RPMI7951 (cell line): ENCODE measurements around the gene ITGA3. TPM values are rescaled to one million over a fixed set of nuclear protein-coding genes. Genes with fewer than 3 reads are reported as not detected.

Source experiments
- DNase-seq: peaks from one replicate; pipeline ENCODE4 v3.0.0-alpha.2; 2012; ENCODE audit warnings: low read depth
- total RNA-seq: library from RNA; depleted of rRNA; stranded (reverse); fragments of >200 nt; shearing (Covaris generic); gene quantifications from 2 replicates; pipeline ENCODE4 v1.2.3, GENCODE V29; 2014

Gene ITGA3
- total RNA-seq, 1 experiment from 2014 or later = 213 TPM

DNA sequence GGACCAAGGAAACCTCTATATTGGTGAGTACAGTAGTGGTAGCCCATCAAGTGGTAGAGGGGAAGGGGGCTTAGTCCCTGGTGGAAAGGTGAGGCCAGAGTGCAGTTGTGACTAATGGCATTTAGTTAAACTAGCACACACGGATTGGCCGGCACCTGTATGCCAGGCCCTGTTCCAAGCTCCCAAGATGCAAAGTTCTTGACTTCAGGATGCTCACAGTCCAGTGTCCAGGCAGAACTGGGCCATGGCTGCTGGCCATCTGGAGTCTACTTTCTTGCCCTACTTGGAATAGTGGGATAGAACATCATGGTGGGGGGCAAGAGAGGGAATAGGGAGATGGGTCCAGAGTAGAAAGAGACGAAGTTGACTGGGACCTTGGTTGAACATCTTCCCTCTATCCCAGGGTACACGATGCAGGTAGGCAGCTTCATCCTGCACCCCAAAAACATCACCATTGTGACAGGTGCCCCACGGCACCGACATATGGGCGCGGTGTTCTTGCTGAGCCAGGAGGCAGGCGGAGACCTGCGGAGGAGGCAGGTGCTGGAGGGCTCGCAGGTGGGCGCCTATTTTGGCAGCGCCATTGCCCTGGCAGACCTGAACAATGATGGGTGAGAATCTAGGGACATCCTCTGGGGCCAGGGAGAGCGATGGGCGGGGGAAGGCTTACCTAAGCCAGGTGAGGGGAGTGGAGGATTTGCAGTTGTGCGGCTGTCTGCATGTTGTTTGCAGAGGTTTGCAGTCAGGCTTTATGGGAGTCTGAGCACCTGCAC lies 15.2 kb downstream of the ITGA3 start:
- DNase-seq = no peak

DNA sequence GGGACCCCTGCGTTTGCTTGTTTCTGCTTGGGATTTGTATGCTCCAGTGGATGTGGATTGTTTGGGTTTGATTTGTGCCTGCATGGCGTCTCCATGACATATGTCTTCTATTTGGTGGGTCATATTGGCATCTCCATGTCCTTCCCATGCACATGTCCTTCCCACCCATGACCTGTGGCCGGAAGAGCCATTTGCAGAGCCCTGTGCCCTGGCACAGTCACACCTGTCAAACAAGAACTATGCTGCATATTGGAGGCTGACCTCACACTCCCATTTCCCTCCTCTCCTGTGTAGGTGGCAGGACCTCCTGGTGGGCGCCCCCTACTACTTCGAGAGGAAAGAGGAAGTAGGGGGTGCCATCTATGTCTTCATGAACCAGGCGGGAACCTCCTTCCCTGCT lies 15.8 kb downstream of the ITGA3 start:
- no peak for DNase-seq

DNA sequence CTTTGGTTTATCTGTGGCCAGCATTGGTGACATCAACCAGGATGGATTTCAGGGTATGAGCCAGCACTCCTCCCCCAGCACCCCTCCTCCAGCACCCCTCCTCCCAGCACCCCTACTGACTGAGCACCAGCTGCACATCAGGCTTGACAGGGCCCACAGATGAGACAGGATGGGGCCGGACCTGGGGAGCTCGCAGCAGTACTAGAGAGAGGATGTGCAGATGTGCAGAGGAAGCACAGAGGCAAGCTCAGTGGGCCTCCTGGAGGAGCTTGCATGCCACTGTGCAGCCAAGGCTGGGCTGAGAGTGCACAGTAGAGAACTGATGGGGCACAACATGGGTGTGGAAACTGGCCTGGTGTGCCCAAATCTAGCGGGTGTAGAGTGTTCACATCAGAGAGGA lies 16.2 kb downstream of the ITGA3 start:
- DNase-seq = no peak

DNA sequence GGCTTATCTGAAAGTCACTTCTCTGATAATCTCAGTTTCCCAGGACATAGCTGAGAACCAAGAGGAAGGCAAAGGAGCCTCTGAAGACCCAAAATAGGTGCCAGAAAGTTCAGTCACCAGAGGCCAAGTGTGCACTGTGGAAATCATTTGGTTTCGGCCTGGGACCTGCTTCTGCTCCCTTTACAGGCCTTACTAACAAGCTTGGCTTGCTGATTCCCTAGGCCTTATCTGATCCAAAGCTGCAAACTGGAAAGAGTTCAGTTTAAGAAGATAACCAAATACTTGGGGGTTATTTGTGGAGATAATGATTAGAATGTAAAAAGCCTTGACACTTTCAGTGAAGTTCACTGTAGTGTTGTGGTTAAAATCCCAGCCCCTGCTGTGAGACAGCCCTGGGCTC lies 17.0 kb downstream of the ITGA3 start:
- DNase-seq = no peak

DNA sequence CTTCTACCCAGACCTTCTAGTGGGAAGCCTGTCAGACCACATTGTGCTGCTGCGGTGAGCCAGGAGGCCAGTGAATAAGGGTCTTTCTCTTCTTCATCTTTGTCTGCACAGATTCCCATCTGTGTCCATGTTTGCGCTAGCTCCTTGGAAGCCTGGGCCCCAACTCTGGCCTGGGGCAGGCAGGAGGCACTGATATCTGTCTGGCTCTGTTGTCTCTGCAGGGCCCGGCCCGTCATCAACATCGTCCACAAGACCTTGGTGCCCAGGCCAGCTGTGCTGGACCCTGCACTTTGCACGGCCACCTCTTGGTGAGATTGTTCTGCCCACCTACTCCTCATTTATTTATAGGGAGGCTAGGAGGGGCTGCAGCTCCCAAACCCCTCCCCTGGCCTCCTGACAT lies 18.3 kb downstream of the ITGA3 start:
- no peak for DNase-seq

DNA sequence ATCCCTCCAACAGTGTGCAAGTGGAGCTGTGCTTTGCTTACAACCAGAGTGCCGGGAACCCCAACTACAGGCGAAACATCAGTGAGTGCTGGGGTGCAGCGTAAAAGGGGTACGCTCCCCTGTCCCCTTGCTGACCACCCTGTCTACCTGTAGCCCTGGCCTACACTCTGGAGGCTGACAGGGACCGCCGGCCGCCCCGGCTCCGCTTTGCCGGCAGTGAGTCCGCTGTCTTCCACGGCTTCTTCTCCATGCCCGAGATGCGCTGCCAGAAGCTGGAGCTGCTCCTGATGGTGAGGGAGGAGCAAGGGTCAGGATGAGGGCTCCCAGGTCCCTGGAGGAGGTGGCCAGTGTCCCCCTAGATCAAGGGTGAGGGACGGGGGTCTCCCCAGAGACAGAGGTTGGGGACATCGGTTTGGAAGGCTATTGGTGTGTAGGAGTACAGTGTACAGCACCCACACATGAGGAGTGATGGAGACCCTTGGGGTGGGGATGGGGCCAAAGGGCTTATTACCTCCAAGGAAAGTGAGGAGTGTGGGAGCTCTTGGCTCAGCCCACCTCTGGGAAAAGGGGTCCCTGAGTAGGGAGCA lies 19.6 kb downstream of the ITGA3 start:
- DNase-seq = no peak

DNA sequence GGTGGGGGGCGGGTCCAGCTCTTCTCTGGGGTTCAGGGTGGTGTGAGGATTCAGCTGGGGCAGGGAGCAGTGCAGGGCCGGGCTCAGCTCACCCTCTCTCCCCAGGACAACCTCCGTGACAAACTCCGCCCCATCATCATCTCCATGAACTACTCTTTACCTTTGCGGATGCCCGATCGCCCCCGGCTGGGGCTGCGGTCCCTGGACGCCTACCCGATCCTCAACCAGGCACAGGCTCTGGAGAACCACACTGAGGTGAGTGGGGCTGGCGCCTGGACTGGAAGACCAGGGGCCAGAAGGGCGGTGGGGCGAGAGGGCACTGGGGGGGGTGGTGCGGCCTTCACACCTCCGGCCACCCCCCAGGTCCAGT lies 20.3 kb downstream of the ITGA3 start:
- no peak for DNase-seq

DNA sequence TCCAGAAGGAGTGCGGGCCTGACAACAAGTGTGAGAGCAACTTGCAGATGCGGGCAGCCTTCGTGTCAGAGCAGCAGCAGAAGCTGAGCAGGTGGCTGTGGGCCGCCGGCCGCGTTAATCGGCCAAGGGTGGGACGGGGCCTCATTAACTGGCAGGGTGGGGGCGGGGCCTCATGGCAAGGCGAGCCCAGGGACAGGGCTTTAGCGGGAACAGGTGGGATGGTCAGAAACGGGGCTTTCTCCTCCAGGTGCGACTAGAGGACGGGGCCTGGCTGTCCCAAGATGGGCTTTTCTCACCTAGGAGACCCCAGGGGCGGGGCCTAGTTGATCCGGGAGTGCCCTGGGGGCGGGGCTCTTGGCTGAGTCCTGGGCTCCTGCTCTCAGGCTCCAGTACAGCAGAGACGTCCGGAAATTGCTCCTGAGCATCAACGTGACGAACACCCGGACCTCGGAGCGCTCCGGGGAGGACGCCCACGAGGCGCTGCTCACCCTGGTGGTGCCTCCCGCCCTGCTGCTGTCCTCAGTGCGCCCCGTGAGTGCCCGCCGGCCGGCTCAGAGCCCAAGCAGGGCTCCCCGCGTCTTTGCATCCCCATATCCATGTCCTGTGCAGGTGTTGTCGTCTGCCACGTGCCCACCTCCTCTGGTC lies 20.8 kb downstream of the ITGA3 start:
- no peak for DNase-seq

DNA sequence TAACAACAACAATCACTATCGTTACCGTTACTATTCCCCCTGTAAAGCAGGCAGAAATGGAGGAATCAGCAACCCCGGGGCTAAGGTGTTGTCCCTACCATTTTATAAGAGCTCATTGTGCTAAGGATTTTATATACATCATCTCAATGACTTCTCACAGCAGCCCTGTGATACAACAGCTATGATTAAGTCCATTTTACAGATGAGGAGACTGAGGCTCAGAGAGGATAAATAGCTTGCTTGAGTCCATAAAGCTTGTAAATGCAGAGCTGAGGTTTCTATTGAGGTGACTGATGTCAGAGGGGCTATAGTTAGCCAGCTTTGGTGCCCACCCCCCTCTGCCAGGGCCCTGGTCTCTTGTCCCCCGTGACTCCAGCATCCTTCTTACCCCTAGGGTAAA lies 22.5 kb downstream of the ITGA3 start:
- DNase-seq = no peak

DNA sequence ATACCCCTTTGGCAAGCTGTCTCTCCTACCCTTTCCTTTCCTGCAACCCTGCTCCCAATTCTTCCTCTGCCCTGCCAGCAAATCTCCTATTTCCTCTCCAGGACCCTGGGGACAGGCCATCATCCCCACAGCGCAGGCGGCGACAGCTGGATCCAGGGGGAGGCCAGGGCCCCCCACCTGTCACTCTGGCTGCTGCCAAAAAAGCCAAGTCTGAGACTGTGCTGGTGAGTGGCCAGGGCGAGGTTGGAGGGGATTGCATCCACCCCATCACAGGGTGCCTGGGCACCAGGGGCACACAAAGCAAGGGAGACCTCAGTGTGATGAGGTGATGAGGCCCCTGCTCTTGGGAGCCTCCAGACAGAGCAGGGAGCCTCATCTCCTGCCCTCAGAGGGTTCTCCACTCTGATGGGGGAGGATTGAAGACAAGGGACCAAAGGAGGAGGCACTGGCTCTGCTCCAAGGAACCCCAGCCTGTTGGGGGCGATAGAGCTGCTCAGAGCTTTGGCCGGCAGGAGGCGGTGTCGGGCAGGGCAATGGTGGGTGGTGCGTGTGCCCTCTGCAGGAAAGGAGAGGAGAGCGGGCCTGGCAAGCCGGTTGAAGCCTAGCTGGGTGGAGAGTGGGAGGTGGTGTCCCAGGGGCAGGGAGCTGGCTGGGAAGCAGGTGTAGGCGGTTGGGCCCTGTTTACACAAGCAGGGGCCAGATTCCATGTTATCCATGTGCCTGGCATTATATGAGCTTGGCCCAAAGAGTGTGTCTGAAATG lies 23.6 kb downstream of the ITGA3 start:
- no peak for DNase-seq

DNA sequence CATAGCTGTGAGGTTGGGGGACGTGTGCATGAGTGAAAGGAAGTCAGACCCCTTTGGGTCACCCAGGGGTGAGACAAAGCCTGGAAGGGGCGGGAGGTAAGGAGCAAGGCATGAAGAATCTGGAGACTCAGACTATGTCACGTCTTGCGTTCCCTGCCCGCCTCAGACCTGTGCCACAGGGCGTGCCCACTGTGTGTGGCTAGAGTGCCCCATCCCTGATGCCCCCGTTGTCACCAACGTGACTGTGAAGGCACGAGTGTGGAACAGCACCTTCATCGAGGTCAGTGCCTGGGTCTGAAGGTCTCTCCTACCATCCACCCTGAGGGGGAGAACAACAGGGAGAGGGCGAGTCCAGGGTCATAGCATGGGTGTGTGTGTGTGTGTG lies 24.2 kb downstream of the ITGA3 start:
- DNase-seq = no peak

DNA sequence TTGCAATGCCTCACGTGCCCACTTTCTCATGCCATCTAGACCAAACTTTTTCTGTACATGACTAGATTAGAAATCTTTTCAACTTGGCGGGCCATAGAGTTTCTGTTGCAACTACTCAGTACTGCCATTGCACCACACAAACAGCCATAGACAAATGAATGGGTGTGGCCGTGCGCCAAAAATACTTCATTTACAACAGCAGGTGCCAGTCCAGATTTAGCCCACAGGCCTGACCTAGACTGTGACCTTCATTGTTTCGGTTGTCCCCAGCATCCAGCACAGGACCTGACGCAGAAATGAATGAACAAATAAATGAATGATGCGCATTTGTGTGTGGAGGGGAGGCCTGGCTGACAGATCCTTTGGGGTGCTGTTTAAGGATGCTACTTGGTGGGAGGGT lies 24.9 kb downstream of the ITGA3 start:
- DNase-seq = no peak

DNA sequence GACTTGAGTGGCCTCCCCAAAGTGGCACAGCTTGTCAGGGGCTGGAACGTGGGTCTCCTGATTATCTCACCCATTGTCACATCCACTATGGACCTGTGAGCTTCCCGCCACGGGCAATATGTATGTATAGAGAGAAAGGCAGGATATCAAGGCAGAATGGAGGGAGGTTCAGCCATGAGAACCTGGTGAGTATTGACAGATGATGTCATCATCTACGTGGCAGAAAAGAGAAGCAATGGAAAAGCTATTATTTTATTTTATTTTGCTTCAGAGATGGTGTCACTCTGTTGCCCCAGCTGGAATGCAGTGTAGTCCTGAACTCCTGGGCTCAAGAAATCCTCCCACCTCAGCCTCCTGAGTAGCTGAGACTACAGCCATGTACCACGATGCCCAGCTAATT lies 25.8 kb downstream of the ITGA3 start:
- no peak for DNase-seq

DNA sequence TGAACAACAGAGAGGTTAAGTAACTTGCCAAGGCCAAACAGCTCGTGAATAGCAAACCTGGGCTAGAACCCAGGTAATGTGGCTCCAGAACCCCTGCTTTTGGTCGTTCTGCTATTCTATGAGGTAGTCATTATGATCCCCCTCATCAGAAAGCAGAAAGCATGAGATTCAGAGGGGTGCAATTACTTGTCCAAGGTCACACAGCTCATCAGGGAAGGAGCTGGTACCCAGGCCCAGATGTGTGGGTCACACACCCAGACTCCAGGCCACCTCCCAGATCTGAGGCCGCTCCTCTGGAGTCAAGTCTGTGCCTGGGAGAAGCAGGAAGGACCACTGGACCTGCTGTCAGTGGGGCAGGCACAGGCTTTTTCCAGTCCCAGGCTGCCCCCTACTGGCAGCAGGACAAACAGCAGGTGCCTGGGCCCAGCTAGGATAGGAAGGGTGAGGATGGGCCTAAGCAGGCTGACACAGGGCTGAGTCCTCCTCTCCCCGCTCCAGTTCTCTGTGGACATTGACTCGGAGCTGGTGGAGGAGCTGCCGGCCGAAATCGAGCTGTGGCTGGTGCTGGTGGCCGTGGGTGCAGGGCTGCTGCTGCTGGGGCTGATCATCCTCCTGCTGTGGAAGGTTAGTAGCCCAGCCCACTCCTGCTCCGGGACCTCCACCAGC lies 31.5 kb downstream of the ITGA3 start:
- peak; percentile 61 for DNase-seq

DNA sequence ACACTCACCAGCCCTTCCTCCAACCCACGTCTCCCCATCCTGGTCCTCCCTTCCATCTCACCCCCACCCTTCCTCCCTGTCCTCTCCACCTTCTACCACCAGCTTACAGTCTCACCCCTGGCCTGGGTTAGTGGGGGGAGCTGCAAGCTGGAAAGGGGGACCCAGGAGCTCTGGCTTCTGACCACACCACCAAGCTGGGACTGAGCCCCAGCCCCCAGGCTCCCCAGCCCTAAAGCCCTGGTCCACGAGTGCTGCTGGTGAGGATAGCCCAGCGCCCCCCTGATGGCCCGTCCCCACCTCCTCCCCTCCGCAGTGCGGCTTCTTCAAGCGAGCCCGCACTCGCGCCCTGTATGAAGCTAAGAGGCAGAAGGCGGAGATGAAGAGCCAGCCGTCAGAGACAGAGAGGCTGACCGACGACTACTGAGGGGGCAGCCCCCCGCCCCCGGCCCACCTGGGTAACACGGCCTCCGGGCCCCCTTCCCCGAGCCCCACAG lies 32.0 kb downstream of the ITGA3 start:
- no peak for DNase-seq

DNA sequence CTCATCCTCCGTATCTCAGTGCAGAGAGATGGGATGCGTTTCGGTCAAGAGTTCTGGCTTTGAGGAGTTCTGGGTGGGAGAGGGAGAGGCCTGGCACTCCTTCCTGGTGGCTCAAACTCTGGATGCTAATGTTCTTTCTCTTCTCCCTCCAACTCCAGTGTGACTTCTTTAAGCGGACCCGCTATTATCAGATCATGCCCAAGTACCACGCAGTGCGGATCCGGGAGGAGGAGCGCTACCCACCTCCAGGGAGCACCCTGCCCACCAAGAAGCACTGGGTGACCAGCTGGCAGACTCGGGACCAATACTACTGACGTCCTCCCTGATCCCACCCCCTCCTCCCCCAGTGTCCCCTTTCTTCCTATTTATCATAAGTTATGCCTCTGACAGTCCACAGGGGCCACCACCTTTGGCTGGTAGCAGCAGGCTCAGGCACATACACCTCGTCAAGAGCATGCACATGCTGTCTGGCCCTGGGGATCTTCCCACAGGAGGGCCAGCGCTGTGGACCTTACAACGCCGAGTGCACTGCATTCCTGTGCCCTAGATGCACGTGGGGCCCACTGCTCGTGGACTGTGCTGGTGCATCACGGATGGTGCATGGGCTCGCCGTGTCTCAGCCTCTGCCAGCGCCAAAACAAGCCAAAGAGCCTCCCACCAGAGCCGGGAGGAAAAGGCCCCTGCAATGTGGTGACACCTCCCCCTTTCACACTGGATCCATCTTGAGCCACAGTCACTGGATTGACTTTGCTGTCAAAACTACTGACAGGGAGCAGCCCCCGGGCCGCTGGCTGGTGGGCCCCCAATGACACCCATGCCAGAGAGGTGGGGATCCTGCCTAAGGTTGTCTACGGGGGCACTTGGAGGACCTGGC lies 33.3 kb downstream of the ITGA3 start:
- no peak for DNase-seq

DNA sequence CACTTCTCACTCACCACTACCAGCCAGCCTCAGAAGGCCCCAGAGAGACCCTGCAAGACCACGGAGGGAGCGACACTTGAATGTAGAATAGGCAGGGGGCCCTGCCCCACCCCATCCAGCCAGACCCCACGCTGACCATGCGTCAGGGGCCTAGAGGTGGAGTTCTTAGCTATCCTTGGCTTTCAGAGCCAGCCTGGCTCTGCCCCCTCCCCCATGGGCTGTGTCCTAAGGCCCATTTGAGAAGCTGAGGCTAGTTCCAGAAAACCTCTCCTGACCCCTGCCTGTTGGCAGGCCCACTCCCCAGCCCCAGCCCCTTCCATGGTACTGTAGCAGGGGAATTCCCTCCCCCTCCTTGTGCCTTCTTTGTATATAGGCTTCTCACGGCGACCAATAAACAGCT lies 34.2 kb downstream of the ITGA3 start:
- no peak for DNase-seq

DNA sequence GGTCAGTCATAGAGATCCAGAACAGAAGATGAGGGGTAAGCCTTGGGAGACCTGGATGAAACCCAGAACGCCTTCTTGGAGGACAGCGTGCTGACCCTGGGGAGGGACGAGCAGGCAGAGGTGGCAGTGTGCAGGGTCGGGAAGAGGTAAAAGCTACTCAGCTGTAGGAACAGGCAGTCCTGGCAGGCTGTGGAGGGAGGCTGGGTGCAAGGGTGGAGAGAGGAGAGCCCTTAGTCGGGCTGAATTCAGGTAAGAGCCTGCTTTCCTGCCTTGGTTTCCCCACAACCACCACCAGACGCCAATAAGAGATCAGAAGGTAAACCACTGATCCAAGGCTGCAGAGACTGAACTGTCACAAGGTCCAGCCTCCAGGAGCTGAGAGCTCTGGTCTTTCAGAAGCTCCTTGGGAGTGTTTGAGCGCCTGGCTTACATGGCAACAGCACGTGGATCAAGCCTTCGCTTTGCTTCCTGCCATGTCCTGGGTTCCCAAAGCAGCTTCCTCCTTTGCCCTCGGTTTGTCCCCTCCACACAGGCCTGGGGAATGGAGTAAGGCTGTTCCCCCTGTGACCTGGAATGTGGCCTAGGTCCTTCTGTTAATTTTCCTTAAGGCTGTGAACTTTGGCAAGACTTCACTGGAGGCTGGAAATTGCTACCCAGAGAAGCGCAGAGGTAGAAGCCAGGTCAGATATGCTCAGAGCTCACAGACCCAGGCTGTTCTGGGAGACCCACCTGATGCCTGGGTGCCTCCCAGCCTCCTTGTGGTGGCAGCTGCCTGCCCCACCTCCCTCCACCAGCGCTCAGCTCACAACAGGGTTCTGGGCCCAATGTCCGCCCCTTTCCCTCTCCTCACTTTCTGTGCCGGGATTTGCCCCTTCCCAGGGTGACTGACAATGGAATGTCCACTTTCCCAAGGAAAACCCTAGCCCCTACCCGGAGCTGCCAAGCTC lies 35.3 kb downstream of the ITGA3 start:
- no peak for DNase-seq

DNA sequence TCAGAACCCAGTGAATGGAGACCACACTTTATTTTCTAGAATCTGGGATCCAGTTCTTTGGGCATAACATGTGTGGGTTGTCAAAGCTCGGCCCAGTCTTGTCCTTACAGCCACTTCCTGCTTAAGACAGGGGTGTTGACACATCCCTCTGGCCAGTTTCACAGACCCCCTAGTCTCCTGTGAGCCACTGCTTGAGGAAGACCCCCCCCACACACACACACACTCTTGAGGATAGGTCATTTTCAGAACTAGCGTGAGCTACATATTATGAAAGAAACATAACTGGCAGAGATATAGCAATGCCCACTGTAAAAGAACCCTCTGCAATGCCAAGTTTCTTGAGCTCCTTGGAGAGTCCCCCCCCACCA lies 36.0 kb downstream of the ITGA3 start:
- DNase-seq = no peak

DNA sequence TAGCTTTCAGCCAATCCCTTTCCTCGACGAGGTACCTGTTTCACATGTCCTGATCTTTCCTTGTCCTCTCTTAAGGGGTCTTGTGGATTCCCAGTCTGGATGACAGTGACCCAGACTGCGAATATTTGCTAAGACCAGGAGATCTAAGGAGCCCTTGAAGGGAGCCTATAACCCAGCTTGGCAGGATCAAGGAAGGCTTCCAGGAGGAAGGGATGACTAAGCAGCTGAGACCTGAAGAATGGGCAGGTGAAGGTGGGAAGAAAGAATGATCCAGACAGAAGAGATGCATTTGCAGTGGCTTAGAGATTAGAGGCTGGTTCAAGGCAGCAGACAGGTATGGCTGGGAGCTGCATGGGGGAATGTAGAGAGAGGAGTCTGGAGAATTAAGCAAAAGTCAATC lies 37.3 kb downstream of the ITGA3 start:
- DNase-seq = no peak
